ENCODE results near the gene EIF3F. TPM values are rescaled to one million over a fixed set of nuclear protein-coding genes. Genes with fewer than 3 reads are reported as not detected.

The EIF3F gene
- polyA plus RNA-seq, 2 of the 4 experiments (the other 2 are of a cell fraction) = 119 to 293 TPM

GRCh38 chr11:8015753-8016239 is 28.7 kb downstream of the EIF3F start (continued):
- TF ChIP-seq MYC (IDR thresholded peaks at IDR 0.05; ENCODE audit: borderline replicate concordance, low read length) = no peak
- TF ChIP-seq BCL3 (IDR thresholded peaks at IDR 0.05) = no peak

- ChIA-PET POLR2A (no interaction called here), CTCF (interaction anchor here (1.6 to 8.5 kb wide), 5 partner anchors 9 to 82 kb away, joined by 4 to 112 read pairs (median 43); no protein-coding TSS in a partner anchor)
- TF ChIP-seq HDAC2 (IDR thresholded peaks at IDR 0.05) (no peak), JUNB (IDR thresholded peaks at IDR 0.05) (no peak), CBX2 (IDR thresholded peaks at IDR 0.05; ENCODE audit: borderline replicate concordance, low read depth) (no peak), NPAS2 (CRISPR knock-in tag; IDR thresholded peaks at IDR 0.05; ENCODE audit: borderline replicate concordance) (no peak), SREBF2 (IDR thresholded peaks at IDR 0.05) (no peak), MAX (IDR thresholded peaks at IDR 0.05) (no peak), NR3C1 (IDR thresholded peaks at IDR 0.05) (no peak), PHF8 (IDR thresholded peaks at IDR 0.05; ENCODE audit: borderline replicate concordance, low read depth) (no peak), MAZ (IDR thresholded peaks at IDR 0.05; ENCODE audit: borderline replicate concordance, low read depth, low read length) (no peak), HOXB13 (CRISPR knock-in tag; IDR thresholded peaks at IDR 0.05; ENCODE audit: low read depth) (no peak), ELK1 (IDR thresholded peaks at IDR 0.05; ENCODE audit: low read depth, low read length) (no peak), BCL3 (IDR thresholded peaks at IDR 0.05) (no peak), FOXS1 (CRISPR knock-in tag; IDR thresholded peaks at IDR 0.05) (no peak), KDM5A (IDR thresholded peaks at IDR 0.05) (no peak)
- no peak overlapping the region for H3K27ac ChIP-seq
- no peaks in the 10 kb centered on the region for H3K9me3 ChIP-seq
- WGBS (ENCODE audit: missing lambda C conversion rate) = 21% methylated on average over 4 of the region's 4 CpGs
- no peaks in the 10 kb centered on the region; the same call in 2 of the 3 replicates for H3K4me1 ChIP-seq
- no peak overlapping the region for H3K4me3 ChIP-seq
- ATAC-seq (no peak), DNase-seq (ENCODE audit: low read depth in 1 of 2, low spot score in 1 of 2) (no peak), FAIRE-seq (no peak)
- H3K4me2 ChIP-seq = no peak overlapping the region
Observed at GRCh38 chr11:8016440-8016839, 29.3 kb downstream of the EIF3F start.

- no peaks in the 10 kb centered on the region; the same call in 2 of the 3 replicates for H3K4me1 ChIP-seq
- H3K9me3 ChIP-seq = no peaks in the 10 kb centered on the region
- FAIRE-seq = no peak
- ChIA-PET POLR2A (no interaction called here), CTCF (interaction anchor here (1.3 to 8.5 kb wide), 6 partner anchors 10 to 247 kb away, joined by 3 to 112 read pairs (median 24); partner anchors contain the start of gene LMO1)
- no peak overlapping the region for H3K4me2 ChIP-seq
- H3K27ac ChIP-seq = no peak overlapping the region
- no peak overlapping the region for H3K4me3 ChIP-seq
- 50% methylated on average over 1 of the region's 2 CpGs for WGBS (ENCODE audit: missing lambda C conversion rate)
- DNase-seq (ENCODE audit: low read depth in 1 of 2, low spot score in 1 of 2) = no peak
- no peak for ATAC-seq
- TF ChIP-seq CBX8 (IDR thresholded peaks at IDR 0.05) (no peak), HES2 (IDR thresholded peaks at IDR 0.05) (no peak), FOSL2 (IDR thresholded peaks at IDR 0.05) (no peak), FOSL2 (CRISPR knock-in tag; IDR thresholded peaks at IDR 0.05) (no peak), NR3C1 (IDR thresholded peaks at IDR 0.05) (no peak), NPAS2 (CRISPR knock-in tag; IDR thresholded peaks at IDR 0.05; ENCODE audit: borderline replicate concordance) (no peak), RAD21 (conservative IDR thresholded peaks at IDR 0.05 in 1 of 2, IDR thresholded peaks at IDR 0.05 in 1 of 2) (no peak), HMGXB4 (CRISPR knock-in tag; IDR thresholded peaks at IDR 0.05; ENCODE audit: borderline replicate concordance) (no peak), CEBPB (IDR thresholded peaks at IDR 0.05) (no peak), GATA3 (IDR thresholded peaks at IDR 0.05; ENCODE audit: borderline replicate concordance) (no peak), TP53 (CRISPR knock-in tag; IDR thresholded peaks at IDR 0.05) (no peak), BHLHE40 (IDR thresholded peaks at IDR 0.05; ENCODE audit: low read depth, low read length) (no peak), HDAC2 (IDR thresholded peaks at IDR 0.05) (no peak), CBX2 (IDR thresholded peaks at IDR 0.05; ENCODE audit: borderline replicate concordance, low read depth) (no peak), MAFK (IDR thresholded peaks at IDR 0.05; ENCODE audit: partially characterized antibody) (no peak), ZC3H11A (IDR thresholded peaks at IDR 0.05) (no peak), FOSB (CRISPR knock-in tag; IDR thresholded peaks at IDR 0.05) (no peak)
Observed at GRCh38 chr11:8017071-8017470, 29.9 kb downstream of the EIF3F start.

All from A549 (cell line).